HEK293T (cell line): ENCODE data around the gene PTPRD.

Experiments used
- BHLHE40 ChIP-seq: fragments of 450-650 bp; IDR thresholded peaks from 2 replicates; pipeline ENCODE4 v1.6.1; 2016; ENCODE audit warnings: mild to moderate bottlenecking, moderate library complexity, borderline replicate concordance
- TARDBP ChIP-seq: fragments of 450-650 bp; IDR thresholded peaks from 2 replicates; pipeline ENCODE4 v1.6.1; 2016
- TF ChIP-seq, protein P1 (sequence below): fragments of 450-650 bp; IDR thresholded peaks from 2 replicates; pipeline ENCODE4 v1.6.1; 2016

DNA sequence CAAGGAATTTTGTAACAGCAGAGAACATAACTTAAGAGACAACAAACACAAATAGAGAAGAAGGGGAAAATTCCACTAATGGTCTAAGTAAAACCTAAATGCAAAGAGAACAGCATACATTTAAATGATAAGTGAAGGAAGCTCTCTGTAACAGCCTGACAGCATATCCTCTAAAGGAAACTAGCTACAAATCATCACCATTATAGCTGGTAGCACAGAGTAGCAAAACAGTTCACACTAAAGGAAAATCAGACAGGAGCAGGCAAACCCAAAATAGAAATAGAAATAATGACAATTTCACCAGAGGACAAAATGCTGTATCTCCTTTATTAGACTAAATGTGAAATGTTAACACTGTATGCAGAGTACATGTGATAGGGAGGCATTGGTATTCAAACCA is 532.8 kb downstream of the PTPRD start:
- TF ChIP-seq TARDBP (no peak), BHLHE40 (no peak)
- TF ChIP-seq, protein P1, sequence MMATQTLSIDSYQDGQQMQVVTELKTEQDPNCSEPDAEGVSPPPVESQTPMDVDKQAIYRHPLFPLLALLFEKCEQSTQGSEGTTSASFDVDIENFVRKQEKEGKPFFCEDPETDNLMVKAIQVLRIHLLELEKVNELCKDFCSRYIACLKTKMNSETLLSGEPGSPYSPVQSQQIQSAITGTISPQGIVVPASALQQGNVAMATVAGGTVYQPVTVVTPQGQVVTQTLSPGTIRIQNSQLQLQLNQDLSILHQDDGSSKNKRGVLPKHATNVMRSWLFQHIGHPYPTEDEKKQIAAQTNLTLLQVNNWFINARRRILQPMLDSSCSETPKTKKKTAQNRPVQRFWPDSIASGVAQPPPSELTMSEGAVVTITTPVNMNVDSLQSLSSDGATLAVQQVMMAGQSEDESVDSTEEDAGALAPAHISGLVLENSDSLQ = no peak
